T-helper 22 cell (primary cell): Measurements from ENCODE around the gene SPEG.

ENCODE experiments used
- DNase-seq: peaks from one replicate; pipeline ENCODE4 v3.0.0-alpha.2; 2020; ENCODE audit warnings: low read depth

SPEG gene

DNA sequence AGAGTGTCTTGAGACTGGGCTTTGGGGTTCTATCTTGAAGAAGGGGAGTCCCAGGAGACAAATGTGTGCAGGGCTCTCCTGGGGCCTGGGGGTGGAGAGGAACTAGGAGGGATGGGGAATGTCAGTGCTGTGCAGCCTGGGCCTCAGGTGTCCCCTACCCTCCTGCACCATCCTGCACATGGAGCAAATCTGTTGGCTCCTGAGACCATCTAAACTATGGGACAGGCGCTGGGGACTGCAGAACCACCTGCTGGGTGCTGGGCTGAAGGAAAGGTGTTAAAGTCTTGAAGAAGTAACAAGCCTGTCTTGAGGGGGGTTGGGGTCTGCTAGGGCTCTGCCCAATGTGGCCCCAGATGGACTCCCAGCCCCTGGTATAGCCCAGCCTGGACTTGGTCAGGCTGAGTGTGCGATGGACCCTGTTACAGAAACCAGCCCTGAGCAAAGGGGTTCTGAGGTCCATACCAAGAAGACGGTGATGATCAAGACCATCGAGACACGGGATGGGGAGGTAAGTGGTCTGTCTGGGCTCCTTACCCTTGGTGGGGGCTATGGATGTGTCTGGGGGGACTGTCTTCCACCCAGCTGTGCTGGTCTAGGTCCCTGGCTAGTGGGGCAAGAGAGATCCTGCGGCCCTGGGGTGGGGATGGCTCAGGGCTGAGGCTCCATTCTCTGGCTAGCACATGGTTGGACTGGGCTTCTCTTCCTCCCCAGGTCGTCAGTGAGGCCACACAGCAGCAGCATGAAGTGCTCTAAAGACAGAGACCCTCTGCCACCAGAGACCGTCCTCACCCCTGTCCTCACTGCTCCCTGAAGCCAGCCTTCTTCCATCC lies 9.2 kb upstream of the SPEG start:
- no peak for DNase-seq

DNA sequence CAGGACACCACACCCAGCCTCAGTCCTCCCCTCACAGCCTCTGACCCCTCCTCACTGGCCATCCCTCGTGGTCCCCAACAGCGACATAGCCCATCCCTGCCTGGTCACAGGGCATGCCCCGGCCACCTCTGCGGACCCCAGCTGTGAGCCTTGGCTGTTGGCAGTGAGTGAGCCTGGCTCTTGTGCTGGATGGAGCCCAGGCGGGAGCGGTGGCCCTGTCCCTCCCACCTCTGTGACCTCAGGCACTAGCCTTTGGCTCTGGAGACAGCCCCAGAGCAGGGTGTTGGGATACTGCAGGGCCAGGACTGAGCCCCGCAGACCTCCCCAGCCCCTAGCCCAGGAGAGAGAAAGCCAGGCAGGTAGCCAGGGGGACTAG lies 8.6 kb upstream of the SPEG start:
- no peak for DNase-seq

GRCh38 chr2:219426534-219427136 lies 8.0 kb upstream of the SPEG start:
- no peak for DNase-seq

DNA sequence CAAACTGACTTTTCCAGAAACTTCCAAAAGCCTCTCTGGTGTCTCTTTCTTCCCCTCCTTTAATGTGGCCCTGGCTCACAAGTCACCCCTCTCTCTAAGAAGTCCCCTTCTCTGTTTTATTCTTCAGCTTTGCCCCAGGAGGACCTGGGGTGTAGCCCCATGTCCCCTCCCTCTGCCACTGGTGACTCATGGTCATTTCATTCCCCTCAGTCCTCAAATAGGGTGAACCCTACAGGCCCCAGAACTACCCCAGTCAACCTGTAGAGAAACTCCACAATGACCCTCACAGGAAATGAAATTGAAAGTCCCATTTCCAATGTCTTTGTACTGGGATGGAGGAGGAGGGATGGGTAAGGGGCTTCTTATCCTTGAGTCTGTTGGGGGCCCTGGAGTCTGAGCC lies 6.2 kb upstream of the SPEG start:
- DNase-seq: no peak

GRCh38 chr2:219429958-219430606 lies 4.6 kb upstream of the SPEG start:
- DNase-seq: no peak

GRCh38 chr2:219430633-219431615 lies 3.7 kb upstream of the SPEG start:
- no peak for DNase-seq

DNA sequence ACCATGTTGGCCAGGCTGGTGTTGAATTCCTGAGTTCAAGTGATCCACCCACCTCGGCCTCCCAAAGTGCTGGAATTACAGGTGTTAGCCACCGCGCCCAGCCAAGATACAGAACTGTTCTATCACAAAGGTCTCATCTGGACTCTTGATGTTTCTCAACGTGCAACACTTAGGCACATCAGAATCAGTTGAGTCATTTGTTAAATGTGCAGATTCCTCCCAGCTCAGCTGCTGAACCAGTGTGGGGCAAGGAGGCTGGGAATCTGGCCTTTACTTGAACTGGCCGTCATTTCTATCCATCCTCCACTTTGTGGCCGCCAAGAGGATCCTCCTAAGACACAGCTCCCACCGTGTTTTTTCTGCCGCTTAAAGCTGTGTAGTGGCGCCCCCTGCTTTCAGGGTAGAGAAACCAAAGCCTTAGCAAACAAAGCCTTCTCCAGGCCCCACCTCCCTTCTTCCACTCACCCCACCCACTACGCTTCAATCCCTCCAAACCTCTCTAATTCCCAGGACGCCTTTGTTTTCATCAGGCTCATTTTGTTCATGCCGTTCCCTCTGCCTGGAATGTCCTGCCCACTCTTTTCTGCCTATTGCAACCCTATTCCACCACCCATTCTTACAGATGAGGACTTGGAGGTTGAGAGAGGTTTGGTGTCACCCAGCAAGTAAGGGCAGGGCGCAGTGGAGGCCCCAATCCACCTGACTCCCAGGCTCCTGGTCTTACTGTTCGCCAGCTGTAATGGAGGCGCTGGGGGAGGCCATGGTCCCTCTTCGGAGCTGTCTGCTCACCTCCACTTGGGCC lies 776 bp upstream of the SPEG start:
- DNase-seq: no peak

- DNase-seq: no peak
Observed at GRCh38 chr2:219434468-219434717, 250 bp upstream of the SPEG start.

GRCh38 chr2:219435701-219436100 lies 1.1 kb downstream of the SPEG start:
- DNase-seq: no peak

DNA sequence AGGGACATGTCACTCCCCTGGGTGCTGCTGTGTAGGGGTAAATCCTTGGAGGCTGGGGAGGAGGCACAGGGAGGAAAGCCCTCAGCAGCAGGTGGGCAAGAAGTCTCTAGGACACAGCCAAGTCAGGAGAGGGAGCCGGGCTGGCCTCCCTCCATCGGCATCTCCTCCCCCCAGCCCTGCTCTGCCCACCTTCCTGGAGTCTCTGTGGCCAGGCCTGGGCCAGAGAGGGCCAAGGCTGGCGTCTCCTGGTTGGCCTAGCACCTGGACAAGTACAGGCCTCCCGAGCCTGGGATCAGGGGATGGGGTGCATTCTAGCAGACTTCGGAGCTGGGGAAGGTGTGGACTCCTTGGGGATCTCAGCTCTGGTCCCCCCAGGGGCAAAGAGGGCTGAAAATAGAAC lies 1.8 kb downstream of the SPEG start:
- no peak for DNase-seq

DNA sequence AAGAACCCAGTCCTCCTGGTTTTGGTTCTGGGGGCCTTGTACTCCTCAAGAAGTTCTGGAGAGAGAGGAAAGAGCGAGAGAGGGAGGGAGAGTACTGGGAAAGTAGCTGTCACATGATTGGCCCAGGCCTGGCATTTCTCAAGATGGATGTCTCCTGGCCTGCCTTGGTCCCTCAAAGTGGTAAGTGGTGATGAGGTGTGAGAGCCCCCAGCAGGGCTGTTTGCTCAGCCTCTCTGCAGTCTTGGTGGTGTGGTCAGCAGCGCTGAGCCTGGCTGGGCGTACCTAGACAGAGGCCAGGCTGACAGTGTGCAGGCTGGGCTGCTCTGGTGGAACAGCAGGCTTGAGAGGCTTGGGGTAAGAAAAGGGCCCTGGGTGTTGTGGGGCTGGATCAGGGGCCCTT lies 2.5 kb downstream of the SPEG start:
- no peak for DNase-seq

DNA sequence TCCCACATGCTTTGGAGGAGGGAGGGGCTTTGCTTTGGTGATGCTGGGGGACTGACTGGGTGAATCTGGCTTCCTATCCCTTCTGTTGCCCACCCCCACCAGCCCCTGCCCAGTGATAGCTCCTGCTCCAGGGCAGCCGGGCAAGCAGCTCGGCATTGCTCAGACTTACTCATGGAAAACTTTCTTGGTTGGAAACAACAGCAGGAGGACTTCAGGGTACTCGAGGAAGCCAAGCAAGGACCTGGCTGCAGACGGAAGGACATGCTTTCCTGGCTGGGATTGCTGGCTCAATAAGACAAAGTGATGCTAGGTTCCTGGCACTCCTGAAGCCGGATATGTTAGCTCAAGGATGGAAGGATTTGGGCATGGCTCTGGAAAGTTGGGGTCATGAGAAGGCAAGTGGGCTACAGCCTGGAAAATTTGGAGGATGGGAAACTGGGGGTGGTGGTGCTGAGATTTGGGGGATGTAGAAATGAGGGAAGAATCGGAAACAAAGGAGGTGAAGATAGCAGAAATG lies 3.1 kb downstream of the SPEG start:
- no peak for DNase-seq

DNA sequence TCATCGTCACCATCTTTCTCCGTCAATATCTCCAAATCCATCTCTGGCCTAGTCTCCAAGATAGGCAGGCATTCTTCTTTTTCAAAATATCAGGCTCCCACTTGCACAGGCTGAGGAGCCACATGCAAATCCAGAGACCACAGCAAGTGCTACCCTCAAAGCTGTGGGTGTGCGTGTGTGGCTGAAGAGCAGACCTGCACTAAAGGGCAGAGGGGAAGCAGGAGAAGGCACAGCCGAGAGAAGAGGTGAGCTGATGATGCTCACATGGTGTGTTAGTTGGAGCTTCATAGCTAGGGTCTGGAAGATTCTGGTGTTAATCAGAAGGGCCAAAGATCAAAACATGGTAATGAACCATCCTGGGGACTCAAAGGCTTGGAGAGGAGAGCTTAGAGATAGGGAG lies 3.8 kb downstream of the SPEG start:
- no peak for DNase-seq

- no peak for DNase-seq
Observed at GRCh38 chr2:219439506-219439905, 4.9 kb downstream of the SPEG start.

GRCh38 chr2:219440388-219441256 lies 6.0 kb downstream of the SPEG start:
- DNase-seq: no peak

DNA sequence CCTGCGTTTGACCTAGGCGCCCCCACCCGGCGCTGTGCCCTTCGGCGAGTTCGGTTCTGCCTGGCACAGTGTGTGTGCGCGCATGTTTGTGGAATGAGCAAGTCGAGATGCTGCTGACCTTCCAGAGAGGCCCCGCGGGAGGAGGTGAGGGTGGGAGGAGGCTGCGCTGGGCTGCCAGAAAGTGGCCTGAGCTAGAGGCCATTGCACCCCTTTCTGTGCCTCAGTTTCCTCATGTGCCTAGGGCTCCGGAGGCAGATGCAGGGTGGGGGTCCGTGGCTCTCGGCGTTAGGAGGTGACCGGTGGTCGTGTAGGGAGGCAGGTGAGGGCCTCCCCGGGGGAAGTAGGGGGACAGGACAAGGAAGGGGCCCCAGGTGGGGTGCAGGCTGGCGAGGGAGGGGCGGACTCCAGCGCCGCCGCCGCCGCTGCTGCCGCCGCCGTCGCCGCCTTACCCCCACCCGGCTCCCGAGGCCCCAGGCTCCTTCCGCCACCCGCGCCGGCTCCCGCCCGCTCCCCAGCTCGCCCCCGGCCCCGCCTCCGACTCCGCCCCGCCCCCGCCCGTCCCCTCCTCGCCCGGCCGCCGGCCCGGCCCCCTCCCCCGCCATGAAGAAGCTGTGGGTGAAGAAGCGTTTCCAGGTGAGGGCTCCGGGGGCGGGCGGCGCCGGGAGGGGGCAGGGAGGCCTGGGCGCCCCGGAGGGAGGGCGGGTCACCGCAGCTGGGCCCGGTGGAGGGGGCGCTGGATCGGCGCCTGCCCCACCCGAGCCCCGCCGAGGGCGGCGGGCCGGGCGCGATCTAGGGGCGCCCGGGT lies 7.0 kb downstream of the SPEG start:
- peak; percentile 41 for DNase-seq

DNA sequence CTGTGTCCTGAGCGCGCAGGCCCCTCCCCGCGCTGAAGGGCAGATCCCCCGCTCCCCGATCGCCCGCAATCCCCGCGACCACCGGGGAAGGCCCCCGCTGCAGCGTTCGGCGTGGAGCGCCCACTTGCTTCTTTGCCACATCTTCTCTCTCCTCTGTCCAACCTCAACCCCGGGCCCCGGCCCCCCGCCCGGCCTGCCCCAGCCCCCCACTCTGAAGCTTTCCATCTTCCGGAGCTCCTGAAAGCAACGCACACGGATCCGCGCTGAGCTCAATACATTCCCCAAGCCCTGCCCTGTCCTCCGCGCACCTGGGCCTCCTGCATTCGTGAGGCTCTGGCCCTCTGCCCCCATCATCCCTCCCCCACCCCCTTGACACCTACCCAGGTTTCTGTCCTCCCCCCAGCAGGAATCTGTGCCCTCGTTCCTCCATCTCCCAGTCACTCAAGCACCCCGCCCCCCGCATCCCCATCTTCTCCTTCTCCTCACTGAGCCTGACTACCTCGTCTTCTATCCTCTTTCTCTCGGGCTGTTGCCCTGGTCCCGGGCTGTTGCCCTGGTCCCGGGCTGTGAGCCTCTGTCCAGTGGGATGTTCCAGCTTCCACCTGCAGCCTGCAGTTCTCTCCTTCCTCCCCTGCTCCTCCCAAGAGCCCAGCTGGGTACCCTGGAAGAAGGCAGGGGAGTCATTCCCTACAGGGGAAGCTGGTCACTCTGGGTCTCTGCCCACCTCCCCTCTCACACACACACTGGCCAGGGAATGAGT lies 7.8 kb downstream of the SPEG start:
- no peak for DNase-seq

DNA sequence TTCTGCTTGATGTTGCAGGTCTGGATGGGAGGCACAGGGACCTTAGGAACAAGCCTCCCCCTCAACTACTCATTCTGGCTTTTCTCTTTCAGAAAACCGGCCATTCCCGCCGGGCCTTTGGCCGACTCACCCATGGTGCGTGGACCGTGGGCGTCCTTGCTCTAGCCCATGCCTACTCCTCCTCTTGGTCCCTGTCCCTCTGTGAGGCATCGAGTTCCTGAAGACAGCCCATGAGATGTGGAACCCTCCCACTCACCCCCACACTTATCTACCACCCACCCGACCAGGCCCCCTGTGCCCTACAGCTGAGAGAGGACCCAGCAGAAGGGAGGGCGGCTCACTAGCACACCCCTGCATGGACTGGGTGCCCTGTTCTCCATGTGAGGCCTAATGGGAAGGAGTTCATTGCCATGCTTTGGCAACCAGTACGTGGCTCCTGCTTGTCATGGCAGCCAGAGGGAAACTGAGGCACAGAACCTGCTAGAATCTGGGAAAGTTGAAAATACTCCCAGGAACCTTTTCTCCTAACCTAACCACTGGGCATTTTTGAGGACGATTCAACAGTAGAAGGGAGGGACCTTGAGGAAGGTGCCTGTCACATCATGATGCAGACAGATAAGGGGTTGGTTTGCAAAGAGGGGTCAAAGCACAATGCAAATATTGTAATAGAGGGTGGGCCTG lies 8.5 kb downstream of the SPEG start:
- no peak for DNase-seq
